GM23248 (cell line): ENCODE results near the gene LCORL.

Experiments
- EZH2 ChIP-seq: fragments of 200-600 bp; sonication (generic); IDR thresholded peaks from 2 replicates; pipeline ENCODE4 v1.6.1; 2018; ENCODE audit warnings: antibody characterized with exemption, mild to moderate bottlenecking; ENCODE audit not compliant: insufficient read depth, poor library complexity, severe bottlenecking
- EZH2phosphoT487 ChIP-seq: fragments of 200-600 bp; sonication (generic); IDR thresholded peaks from 2 replicates; pipeline ENCODE4 v1.6.1; 2018; ENCODE audit warnings: antibody characterized with exemption, moderate library complexity, mild to moderate bottlenecking, low read depth; ENCODE audit not compliant: insufficient read depth

GRCh38 chr4:17912011-17912410 lies 109.5 kb downstream of the LCORL start:
- TF ChIP-seq EZH2phosphoT487, result no peak
- no peak for TF ChIP-seq EZH2
